Mucosa of gallbladder (tissue), 1 donor: Measurements from ENCODE around the gene SYMPK. TPM values are rescaled to one million over a fixed set of nuclear protein-coding genes. Genes with fewer than 3 reads are reported as not detected.

Experiments
- DNase-seq: peaks from one replicate; pipeline ENCODE4 v3.0.0-alpha.2; 2020; ENCODE audit warnings: low spot score
- total RNA-seq: library from RNA; stranded (reverse); gene quantifications from one replicate; pipeline ENCODE4 v1.2.1, GENCODE V29; 2021
- donor health status: DM: no; HTN: no; CAD: no.

The SYMPK gene
- total RNA-seq, 1 donor from 2014 or later = 72.6 TPM

DNA sequence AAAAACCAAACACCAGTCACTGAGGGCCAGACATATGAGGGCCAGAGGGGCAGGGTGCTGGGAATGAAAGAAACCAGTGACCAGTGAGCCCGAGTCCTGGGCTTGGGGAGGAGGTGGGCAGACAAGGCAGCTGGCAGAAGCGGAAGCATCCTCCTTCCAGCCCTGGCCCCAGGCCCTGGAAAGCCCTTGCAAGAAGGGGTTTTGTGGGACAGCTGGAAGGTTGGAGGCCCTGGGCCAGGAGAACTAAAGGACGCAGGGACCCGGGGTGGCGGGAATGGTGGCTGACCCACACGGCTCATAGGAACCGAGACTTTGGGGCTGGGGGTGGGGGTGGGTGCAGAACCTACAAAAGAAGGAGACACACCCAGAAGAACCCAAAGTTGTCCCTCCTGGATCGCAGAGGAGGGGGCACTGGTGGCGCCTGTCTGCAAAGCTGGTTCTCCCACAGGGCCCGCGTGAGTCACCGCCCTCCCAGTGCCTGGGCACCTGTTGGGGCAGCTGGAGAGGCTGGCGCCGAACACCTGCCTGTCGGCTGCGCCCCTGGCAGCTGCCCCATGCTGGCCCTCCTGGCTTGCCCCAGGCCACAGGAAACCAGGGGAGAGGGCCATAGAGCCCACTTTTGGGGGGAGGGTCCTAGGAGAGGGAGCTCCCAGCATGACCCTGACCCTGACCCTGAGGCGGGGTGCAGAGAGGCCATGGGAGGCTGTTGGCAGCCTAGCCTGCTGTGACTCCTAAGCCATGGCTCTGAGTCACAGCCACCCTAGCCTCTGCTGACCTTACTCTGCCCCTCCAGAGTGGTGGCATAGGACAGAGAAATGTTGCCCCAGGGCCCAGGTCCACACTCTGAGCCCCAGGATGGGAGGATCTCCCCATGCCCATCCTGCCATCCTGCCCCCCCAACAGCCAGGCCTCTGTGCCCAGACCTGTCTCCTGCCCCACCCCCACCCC, 81.5 kb downstream of the SYMPK start:
- DNase-seq = no peak

DNA sequence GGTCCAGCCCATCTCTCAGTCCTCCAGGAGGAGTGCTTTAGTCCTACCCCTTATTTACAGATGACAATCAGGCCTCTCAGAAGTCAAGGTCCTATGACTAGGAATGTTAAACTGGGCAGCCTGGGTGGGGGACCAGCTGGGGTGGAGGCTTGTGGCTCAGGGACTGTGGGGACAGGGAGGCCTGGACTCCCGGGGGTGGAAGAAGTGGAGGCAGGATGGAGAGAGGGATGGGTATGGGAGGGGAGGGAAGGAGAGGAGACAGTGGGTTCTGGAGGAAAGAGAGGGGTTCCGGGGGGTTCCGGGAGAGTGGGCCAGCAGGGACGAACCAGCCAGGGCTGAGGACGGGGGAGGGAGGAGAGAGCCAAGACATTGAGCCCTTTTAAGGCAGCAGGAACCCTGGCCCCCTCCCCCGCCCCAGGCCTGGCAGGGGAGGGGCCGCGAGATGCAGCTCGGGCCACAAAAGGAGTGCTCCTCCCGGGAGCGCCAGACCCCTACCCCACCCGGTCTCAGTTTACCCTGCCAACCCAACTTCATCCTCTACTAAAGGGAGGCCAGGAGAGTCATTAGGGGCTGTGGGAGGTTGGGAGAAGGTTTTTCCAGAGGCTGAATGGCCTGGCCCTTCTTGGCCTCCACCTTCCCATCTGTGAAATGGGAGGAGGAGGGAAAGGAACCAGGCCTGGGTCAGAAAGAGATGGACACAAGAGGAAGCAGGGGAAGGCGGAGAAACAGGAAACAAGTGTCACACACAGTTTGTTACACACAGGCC, 82.3 kb downstream of the SYMPK start:
- DNase-seq = no peak

DNA sequence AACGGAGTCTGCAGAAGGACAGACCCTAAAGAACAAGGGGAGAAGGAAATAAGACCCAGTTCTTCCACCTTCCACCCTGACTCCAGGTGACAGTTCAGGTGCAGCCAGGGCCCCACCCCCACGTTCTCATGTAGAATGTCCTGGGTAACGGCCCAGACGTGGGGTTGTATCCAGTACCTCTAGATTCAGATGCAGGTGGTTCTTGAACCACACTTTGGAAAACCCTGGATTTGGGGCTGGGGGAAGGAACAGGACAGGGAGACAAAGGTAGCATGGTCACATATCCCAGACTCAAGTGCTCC, 82.8 kb downstream of the SYMPK start:
- DNase-seq = no peak

DNA sequence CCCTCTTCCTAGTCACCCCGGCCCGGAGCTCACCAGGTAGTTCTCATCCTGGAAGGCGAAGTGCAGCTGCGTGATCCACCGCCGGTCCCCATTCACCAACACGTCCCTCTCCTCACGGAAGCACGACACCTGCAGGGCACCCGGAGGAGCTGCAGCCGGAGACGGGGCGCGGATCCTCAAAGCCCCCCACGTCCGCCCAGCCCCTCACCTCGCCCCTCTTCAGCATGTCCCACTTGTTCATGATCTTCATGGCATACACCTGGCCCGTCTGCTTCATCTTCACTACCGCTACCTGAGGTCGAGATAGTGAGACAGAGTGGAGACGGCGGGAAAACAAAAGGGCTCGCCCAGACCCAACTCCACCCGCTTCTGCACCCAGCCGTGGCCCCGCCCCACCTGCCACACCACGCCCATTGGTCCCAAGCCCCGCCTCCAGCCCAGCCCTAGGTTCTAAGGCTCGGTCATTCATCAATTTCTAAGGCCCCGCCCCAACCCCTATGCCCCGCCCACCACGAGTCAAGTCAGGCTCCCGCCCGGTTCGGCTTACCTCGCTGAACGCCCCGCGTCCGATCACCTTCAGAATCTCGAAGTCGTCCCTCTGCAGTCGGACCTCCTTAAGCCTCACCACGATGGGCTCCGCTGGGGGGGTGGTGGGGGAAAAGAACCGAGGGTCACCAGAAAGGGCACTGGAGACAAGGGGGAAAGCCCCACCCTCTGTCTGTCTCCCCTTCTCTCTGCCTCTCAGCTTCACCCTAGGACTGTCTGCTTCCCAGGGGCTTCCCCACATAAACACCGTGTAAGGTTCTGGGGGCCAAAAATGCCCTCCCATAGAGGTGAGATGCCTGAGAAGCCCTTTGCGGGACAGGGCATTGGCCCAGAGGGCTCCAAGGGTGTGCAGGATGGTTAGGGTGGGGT, 83.5 kb downstream of the SYMPK start:
- DNase-seq = peak; percentile 88

DNA sequence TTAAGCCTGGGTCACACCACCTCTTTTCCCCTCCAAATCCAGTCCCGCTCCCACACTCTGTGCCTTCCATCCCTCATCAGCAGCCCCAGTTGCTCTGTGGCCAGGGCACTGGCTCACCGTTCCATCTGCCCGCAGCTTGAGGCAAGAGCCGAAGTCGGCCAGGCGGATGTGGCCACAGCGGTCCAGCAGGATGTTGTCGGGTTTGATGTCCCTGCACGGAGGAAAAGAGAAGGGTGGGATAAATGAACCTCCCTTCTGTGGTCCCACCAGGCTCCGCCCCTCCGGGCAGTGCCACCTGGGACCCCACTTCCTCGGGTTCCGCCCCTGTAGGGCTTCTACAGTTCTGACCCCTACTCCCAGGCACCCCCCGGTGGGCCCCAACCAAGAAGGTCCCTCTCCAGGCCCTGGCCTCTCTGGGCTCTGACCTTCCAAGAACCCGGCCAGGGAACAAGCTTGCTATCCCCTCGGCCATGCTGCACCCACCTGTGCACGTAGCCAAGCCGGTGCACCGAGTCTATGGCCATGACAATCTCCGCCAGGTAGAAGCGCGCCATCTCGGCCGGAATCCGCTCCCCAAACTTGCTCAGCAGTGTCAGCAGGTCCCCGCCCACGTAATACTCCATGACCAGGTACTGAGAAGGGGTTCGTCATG, 84.8 kb downstream of the SYMPK start:
- DNase-seq = no peak

DNA sequence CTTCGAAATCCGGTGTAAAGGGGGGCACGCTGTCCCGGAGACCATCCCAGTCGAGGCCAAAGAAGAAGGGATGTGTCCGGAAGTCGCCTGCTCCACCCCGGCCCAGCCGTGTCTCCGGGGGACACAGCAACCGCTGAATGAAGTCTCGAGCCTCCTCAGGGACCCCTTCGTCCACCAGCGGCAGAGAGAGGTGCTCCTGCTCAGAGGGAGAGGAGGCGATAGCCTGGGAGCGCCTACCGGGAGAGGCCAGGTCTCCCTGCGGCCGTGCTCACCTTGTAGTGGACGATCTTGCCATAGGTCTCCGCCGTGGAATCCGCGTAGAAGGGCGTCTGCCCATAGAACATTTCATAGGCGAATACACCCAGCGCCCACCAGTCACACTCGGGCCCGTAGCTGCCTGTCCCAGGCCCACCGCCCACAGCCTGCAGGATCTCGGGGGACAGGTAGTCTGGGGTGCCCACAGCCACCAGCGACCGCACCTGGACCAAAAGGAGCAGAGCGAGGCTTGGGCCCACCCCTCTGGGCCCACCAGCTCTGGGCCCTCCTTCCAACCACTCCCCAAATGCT, 85.5 kb downstream of the SYMPK start:
- no peak for DNase-seq

DNA sequence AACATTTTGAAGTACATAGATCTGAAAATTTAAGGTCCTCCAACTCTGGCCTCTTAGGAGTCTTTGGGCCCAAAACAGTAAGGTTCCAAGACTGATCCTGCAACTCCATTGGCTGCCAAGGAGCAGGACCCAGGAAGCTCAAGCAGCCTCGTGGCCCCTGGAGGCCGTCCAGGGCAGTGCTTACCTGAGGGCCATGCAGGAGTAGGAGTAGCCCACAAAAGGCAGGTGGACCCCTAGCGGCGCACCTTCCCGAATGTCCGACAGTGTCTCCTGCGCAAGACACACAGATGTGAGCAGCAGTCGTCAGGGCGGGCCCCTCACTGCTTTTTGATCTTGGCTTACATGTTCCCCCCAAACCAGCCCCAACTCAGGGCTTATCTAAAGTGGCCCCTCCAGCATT, 88.2 kb downstream of the SYMPK start:
- no peak for DNase-seq

DNA sequence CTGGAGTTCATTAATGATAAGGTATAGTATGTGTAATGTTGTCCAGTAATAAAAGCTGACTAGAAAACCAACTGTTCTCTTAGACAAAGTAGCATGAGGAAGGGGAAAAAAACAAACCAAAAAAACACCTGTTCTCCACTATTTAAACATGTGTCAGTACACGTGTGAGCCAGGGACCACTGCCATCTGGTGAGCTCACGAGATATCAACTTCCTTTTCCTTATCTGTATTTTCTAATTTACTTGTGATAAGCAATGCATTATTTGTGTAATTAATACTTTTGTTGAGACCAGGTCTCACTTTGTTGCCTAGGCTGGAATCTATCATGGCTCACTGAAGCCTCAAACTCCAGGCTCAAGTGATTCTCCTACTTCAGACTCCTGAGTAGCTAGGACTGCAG, 89.6 kb downstream of the SYMPK start:
- no peak for DNase-seq

DNA sequence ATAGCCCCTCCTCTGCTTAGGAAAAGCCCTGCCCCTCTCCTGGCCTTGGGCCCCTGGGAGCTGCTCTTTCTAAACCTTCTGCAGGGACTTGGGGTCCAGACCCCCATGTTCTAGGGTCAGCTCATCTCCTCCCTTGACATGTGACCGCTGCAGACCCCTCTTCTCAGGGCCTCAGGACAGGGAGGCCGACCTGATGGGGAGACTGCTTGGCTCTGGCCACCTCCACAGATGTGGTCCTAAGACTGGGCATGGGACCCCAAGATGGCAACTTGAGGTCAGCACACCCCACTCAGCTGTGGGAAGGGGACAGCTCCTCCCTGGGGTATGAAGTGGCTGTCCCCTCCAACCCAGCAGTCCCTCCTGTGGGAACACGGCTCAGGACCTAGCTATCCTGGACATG, 90.0 kb downstream of the SYMPK start:
- no peak for DNase-seq

DNA sequence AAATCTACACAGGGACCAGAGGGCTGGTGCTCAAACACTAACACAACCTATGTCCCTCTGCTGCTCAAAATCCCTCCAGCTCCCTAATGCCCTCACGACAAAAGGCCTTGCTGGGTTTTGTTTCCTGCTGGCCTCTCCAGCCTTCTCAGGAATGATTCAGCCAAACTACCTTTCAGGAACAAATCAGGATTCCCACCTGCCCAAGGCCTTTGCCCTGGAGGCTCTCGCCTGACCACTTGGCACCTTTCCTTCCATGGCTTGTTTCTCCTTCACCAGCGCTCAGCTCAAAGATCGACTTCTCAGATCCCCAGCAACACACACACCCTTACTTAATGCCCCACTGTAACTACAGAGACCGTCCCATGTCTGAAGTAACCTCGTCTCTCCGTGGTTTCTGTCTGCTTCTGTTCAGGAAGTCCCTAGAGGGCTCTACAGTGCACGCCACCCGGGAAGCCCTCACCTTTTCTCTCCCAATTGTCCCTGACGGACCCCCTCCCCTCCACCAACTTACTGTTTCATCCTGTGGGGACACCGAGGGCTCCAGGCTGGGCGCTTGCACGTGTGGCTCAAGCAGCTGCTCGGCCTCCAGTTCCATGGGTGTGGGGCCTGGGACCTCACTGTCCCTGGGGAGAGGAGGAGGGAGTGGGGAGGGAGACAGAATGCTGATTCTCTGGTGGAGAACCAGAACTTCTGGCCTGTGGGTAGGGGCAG, 90.7 kb downstream of the SYMPK start:
- DNase-seq = no peak

DNA sequence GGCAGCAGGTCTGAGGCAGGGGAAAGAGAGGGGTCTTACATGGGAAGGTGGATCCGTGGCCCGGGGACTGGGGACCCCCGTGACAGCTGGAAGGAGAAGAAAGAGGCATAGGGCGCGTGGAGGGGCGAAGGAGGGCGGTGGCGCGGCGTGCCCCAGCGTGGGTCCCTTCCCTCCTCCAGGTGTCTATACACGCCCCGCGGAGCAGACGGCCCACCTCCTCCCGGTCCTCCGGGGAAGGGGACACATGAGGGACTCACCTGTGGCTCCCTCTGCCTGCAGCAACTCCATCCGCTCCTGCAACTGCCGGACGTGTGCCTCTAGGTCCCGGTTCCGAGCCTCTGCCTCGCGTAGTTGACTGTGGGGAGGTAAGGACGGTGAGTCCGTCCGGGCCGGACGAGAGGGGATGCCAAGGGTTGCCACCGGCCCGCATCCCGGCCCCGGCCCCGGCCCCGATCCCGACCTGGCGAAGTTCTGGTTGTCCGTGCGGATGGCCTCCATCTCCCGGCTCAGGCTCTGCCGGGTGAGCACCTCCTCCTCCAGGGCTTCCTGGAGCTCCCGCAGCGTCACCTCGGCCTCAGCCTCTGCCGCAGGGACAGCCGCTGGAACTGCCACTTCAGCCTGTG, 91.5 kb downstream of the SYMPK start:
- DNase-seq = no peak

DNA sequence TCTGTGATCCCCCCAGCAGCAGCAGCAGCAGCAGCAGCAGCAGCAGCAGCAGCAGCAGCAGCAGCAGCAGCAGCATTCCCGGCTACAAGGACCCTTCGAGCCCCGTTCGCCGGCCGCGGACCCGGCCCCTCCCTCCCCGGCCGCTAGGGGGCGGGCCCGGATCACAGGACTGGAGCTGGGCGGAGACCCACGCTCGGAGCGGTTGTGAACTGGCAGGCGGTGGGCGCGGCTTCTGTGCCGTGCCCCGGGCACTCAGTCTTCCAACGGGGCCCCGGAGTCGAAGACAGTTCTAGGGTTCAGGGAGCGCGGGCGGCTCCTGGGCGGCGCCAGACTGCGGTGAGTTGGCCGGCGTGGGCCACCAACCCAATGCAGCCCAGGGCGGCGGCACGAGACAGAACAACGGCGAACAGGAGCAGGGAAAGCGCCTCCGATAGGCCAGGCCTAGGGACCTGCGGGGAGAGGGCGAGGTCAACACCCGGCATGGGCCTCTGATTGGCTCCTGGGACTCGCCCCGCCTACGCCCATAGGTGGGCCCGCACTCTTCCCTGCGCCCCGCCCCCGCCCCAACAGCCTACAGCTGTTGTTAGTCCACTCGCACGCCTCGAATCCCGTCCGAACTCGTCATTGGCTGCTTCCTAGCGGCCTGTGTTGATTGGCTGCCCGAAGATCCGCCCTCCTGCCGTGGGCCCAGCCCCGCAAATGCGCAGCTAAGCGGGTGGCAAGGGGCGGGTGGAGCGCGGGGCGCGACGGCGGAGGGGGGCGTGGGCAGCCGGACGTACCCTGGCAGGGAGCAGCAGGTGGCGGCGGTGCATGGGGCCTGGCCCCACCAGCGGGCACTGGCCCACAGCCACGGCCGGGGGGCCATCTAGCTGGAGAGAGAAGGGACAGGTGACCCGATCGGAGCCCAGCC, 92.5 kb downstream of the SYMPK start:
- DNase-seq = peak; percentile 96

DNA sequence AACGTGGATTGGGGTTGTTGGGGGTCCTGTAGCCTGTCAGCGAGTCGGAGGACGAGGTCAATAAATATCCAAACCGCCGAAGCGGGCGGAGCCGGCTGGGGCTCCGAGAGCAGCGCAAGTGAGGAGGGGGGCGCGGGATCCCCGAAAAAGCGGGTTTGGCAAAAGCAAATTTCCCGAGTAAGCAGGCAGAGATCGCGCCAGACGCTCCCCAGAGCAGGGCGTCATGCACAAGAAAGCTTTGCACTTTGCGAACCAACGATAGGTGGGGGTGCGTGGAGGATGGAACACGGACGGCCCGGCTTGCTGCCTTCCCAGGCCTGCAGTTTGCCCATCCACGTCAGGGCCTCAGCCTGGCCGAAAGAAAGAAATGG, 93.1 kb downstream of the SYMPK start:
- peak; percentile 68 for DNase-seq

DNA sequence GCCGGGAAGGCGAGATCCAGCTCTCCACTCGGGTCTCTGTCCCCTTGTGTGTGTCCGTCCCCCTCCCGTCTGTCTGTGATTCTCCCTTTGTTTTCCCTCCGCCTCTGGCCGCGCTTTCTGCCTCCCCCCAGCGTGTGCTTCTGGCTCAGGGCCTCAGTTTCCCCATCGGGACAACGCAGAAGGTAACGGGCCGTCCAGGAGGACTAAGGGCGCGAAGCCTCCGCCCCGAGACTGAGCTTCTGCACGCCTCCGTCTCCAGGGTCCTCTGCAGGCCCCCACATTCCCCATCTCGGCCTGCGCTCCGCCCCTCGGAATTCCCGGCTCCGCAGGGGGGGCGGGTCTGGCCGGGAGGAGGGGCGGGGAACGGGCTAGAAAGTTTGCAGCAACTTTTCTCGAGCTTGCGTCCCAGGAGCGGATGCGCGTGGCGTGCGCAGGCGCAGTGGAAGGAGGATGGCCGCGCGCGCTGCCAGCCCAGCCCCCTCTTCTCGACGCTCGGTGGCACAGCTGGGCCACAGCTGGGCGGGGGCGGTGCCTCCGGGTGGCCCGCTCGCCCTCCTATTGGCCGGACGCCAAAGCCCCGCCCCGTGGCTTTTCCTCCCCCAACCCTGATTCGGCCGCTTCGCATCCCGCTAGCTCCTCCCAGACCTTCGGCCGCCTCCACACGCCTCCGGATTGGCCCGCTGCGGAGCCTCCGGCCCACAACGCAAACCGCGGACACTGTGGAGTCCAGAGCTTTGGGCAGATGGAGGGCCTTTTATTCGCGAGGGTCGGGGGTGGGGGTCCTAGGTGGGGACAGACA, 93.8 kb downstream of the SYMPK start, which contains the start of gene SIX5:
Gene SIX5 (minus strand): TSS at position 269 of the 799 bp plus-strand sequence. CDS start 408 bp downstream, outside the sequence.
- peak; percentile 99 for DNase-seq

DNA sequence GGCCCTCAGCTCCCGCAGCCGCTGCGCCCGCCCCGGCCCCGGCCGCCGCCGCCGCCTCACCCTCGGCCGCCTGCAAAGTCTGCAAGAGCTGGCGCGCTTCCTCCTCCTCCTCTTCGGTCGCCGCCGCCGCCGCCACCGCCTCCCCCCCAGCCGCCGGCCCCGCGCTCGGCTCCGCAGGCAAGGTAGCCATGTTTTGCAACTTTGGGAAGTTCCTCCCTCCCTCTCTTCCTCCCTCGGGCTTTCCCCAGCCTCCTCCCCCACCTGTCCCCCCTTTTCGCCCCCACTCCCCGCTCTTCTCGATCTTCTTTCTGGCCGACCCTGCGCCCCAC, 94.3 kb downstream of the SYMPK start:
- no peak for DNase-seq

DNA sequence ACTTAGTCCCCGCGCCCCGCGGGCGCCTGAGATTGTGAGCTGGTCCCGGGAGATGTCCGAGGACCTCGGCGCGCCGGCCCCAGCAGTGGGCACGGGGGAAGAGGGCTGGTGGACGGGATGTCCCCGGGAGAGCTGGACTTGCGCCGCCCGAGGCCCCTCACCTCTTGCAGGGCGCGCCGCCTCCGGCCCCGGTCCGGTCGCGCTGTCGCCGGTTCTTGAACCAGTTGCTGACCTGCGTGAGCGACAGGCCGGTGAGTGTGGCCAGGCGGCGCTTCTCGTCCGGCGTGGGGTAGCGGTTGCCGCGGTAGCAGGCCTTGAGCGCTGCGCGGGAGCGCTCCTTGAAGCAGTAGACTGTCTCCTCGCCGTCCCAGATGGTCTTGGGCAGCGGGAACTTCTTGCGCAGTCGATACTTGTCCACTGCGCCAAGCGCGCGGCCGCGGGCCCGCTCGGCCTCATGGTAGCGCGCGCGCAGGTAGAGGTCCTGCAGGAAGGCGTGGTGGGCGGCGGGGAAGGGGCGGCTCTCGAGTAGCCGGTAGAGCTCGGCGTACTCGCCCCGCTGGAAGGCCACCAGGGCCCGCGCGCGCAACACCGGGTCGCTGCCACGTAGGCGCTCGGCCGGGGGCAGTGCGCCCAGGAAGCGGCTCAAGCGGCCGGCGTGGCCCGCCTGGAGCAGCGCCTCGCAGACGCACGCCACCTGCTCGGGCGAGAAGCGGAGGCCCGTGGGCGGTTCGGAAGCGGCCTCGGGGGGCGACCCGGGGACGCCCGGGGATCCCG, 94.9 kb downstream of the SYMPK start:
- peak; percentile 63 for DNase-seq

DNA sequence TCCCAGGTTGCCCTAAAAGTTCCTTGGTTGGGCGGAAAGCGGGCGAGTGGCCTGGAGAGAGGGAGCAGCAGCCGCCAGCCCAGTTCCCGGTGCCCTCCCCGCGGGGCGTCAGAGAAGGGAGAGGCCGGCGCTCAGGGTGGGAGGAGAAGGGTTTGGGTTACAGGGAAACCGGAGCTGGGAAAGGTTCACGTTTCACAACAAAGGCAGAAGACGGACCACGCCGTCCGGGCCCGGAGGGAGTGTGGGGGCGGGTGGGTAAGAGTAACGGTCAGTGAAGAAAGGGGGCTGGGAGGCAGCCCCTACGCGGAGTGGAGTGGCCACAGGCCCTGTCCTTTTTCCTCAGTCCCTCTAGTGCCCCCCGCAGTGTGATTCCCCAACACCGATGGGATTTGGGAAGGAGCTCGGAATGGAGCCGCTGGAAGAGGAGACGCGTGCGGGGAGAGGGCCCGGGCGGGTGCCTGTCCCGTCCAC, 95.5 kb downstream of the SYMPK start:
- peak; percentile 53 for DNase-seq
